SJSA1 (cell line): ENCODE results near the gene TRPM1. TPM values are rescaled to one million over a fixed set of nuclear protein-coding genes. Genes with fewer than 3 reads are reported as not detected.

Experiments used
- DNase-seq, 2 experiments: peaks; one replicate each; pipeline ENCODE4 v3.0.0-alpha.2; 2015 to 2020; ENCODE audit warnings: low spot score in 2 of 2, low read depth in 1 of 2
- H3K27ac ChIP-seq: fragments of 250-450 bp; sonication (Bioruptor Pico); 2 replicates; pipeline ENCODE4 v1.5.1; 2020; ENCODE audit warnings: mild to moderate bottlenecking, moderate library complexity
- H3K27me3 ChIP-seq: fragments of 250-450 bp; sonication (Bioruptor Pico); replicated peaks from 2 replicates; pipeline ENCODE4 v1.5.1; 2020; ENCODE audit warnings: mild to moderate bottlenecking, moderate library complexity
- H3K36me3 ChIP-seq: fragments of 250-450 bp; sonication (Bioruptor Pico); 2 replicates; pipeline ENCODE4 v1.5.1; 2020; ENCODE audit warnings: mild to moderate bottlenecking
- H3K4me1 ChIP-seq: fragments of 250-450 bp; sonication (Bioruptor Pico); replicated peaks from 2 replicates; pipeline ENCODE4 v1.6.1; 2021; ENCODE audit warnings: mild to moderate bottlenecking
- H3K4me3 ChIP-seq: fragments of 250-450 bp; sonication (Bioruptor Pico); 2 replicates; pipeline ENCODE4 v1.5.1; 2020; ENCODE audit warnings: mild to moderate bottlenecking
- H3K9me3 ChIP-seq: fragments of 250-450 bp; sonication (Bioruptor Pico); replicated peaks from 2 replicates; pipeline ENCODE4 v1.5.1; 2020; ENCODE audit warnings: mild to moderate bottlenecking
- total RNA-seq: library from RNA; depleted of rRNA; stranded (reverse); fragments of >200 nt; shearing (Covaris generic); gene quantifications from 2 replicates; pipeline ENCODE4 v1.2.3, GENCODE V29; 2014

TRPM1 gene
- total RNA-seq, 1 experiment from 2014 or later, result 0.08 TPM

DNA sequence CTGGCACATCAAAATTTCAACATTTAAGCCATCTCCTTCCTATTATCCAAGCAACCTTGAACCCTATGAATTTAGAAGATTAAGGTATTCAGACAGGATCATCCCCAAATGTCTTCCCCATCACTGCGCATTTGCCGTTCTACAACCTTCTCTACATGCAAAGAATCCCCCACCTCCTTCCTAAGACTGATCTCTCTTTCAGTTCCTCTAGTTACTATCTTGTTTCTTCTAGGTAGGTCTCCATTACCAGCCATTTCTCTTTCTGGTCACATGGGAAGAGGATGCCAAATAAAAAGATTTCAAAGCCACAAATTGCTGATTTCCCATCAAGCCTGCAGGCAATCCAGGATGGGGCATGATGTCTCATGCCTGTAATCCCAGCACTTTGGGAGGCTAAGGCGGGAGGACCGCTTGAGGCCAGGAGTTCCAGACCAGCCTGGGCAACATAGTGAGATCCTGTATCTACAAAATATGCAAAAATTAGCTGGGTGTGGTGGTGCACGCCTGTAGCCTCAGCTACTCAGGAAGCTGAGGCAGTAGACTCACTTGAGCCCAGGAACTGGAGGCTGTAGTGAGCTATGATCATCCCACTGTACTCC, 80.4 kb downstream of the TRPM1 start:
- H3K27ac ChIP-seq, result no peak overlapping the region
- H3K4me1 ChIP-seq, result peaks cover 23% of the 10 kb centered on the region
- DNase-seq, result no peak
- H3K4me3 ChIP-seq, result no peak overlapping the region
- H3K36me3 ChIP-seq, result no peaks in the 10 kb centered on the region
- no peaks in the 10 kb centered on the region for H3K27me3 ChIP-seq
- no peaks in the 10 kb centered on the region for H3K9me3 ChIP-seq

GRCh38 chr15:31020542-31020941, 81.0 kb downstream of the TRPM1 start:
- Histone ChIP-seq H3K4me3 (no peak overlapping the region), H3K36me3 (no peaks in the 10 kb centered on the region), H3K4me1 (peaks cover 23% of the 10 kb centered on the region), H3K27me3 (no peaks in the 10 kb centered on the region), H3K9me3 (no peaks in the 10 kb centered on the region), H3K27ac (no peak overlapping the region)
- no peak for DNase-seq

GRCh38 chr15:31019986-31020385, 81.5 kb downstream of the TRPM1 start:
- Histone ChIP-seq H3K4me1 (peaks cover 19% of the 10 kb centered on the region), H3K36me3 (no peaks in the 10 kb centered on the region), H3K27me3 (no peaks in the 10 kb centered on the region), H3K4me3 (no peak overlapping the region), H3K9me3 (no peaks in the 10 kb centered on the region), H3K27ac (no peak overlapping the region)
- DNase-seq, result no peak

GRCh38 chr15:31017311-31017710, 84.2 kb downstream of the TRPM1 start:
- no peaks in the 10 kb centered on the region for H3K27me3 ChIP-seq
- DNase-seq, result no peak
- H3K9me3 ChIP-seq, result no peaks in the 10 kb centered on the region
- H3K36me3 ChIP-seq, result no peaks in the 10 kb centered on the region
- no peaks in the 10 kb centered on the region for H3K4me1 ChIP-seq
- no peak overlapping the region for H3K4me3 ChIP-seq
- H3K27ac ChIP-seq, result no peak overlapping the region

DNA sequence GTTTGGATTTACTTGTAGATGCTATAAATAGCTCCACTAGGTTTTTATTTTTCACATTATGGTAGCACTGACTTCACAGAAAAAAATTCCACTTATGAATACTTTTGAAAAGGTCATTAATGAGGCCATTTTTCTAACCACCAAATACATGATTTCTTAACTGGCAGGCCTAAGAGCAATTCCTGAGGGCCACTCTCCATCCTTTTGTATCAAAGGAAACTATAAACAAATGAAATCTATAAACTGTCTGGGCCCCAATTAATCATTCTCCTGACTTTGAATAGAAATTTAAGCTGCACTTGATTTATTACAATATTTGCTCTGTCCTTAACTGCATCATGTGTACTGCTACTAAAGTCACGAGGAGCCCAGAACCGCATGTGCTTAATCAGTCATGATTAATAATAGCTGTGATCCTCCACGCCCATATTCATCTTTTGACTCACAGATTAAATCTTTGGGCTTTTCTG, 85.0 kb downstream of the TRPM1 start:
- DNase-seq, result no peak
- H3K9me3 ChIP-seq, result no peaks in the 10 kb centered on the region
- H3K4me1 ChIP-seq, result no peaks in the 10 kb centered on the region
- no peak overlapping the region for H3K27ac ChIP-seq
- no peak overlapping the region for H3K4me3 ChIP-seq
- no peaks in the 10 kb centered on the region for H3K27me3 ChIP-seq
- H3K36me3 ChIP-seq, result no peaks in the 10 kb centered on the region

DNA sequence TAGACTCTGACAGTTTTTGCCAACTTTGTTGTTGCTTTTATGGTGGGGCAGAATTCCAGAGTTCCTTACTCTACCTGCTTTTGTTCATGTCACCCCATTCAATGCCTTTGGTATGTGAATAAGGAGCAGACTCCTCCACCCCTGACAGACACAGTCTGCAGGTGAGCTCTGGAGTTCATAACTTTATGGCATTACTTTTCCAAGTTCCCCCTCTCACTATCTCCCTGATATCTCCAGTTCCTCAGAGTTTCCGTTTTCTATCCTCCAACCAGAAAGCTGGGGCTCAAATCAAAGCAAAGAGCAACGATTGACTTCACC, 87.0 kb downstream of the TRPM1 start:
- H3K9me3 ChIP-seq, result no peaks in the 10 kb centered on the region
- H3K36me3 ChIP-seq, result no peaks in the 10 kb centered on the region
- DNase-seq, result no peak
- no peak overlapping the region for H3K27ac ChIP-seq
- no peaks in the 10 kb centered on the region for H3K4me1 ChIP-seq
- H3K27me3 ChIP-seq, result no peaks in the 10 kb centered on the region
- H3K4me3 ChIP-seq, result no peak overlapping the region

GRCh38 chr15:31013863-31014607, 87.5 kb downstream of the TRPM1 start:
- Histone ChIP-seq H3K4me3 (no peak overlapping the region), H3K36me3 (no peaks in the 10 kb centered on the region), H3K27ac (no peak overlapping the region), H3K4me1 (no peaks in the 10 kb centered on the region), H3K9me3 (no peaks in the 10 kb centered on the region), H3K27me3 (no peaks in the 10 kb centered on the region)
- DNase-seq, result no peak

DNA sequence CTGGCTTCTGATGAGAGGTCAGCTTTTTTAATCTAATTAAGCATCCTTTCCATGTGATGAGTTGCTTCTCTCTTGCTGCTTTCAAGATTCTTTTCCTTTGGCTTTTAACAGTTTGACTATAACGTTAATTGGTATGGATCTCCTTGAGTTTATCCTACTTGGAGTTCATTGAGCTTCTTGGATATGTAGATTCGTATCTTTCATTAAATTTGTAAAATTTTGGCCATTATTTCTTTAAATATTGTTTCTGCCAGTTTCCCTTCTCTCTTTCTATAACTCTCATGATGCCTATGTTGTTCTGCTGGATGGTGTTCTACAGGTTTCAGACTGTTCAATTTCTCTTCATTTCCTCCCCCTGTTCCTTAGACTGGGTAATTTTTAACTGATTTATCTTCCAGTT, 89.1 kb downstream of the TRPM1 start:
- no peaks in the 10 kb centered on the region for H3K36me3 ChIP-seq
- H3K9me3 ChIP-seq, result no peaks in the 10 kb centered on the region
- H3K27me3 ChIP-seq, result no peaks in the 10 kb centered on the region
- H3K4me1 ChIP-seq, result no peaks in the 10 kb centered on the region
- no peak overlapping the region for H3K4me3 ChIP-seq
- DNase-seq, result no peak
- H3K27ac ChIP-seq, result no peak overlapping the region

- H3K9me3 ChIP-seq, result no peaks in the 10 kb centered on the region
- no peak overlapping the region for H3K4me3 ChIP-seq
- H3K27me3 ChIP-seq, result peaks cover 4% of the 10 kb centered on the region; the same call in 1 of the 2 replicates
- no peaks in the 10 kb centered on the region for H3K4me1 ChIP-seq
- H3K27ac ChIP-seq, result no peak overlapping the region
- H3K36me3 ChIP-seq, result no peaks in the 10 kb centered on the region
- DNase-seq, result no peak
Measured at GRCh38 chr15:31010036-31010435, 91.5 kb downstream of the TRPM1 start.

DNA sequence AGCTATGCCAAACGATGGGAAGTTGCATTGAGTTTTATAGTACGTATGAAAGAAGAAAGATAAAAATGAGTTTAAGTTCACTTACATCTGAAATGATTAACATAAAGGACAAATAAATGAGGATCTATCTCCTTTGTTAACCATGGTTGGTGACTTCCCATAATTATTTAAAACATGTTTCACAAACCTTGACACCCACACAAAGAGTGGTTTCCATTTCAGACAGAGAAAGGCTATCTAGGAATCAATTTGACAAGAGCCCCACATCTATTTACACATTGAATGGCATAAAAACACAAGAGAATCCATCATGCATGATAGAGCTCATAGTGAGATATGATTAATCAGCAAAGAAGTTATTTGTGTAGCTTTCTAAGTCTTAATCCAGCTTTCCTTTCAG, 95.9 kb downstream of the TRPM1 start:
- DNase-seq, result no peak
- Histone ChIP-seq H3K9me3 (no peaks in the 10 kb centered on the region), H3K27me3 (peaks cover 4% of the 10 kb centered on the region; the same call in 1 of the 2 replicates), H3K4me1 (no peaks in the 10 kb centered on the region), H3K27ac (no peak overlapping the region), H3K4me3 (no peak overlapping the region), H3K36me3 (no peaks in the 10 kb centered on the region)

- no peak overlapping the region for H3K27ac ChIP-seq
- DNase-seq, result peak in 1 of 2 experiments; percentile 10
- H3K27me3 ChIP-seq, result peaks cover 4% of the 10 kb centered on the region; the same call in 1 of the 2 replicates
- no peaks in the 10 kb centered on the region for H3K36me3 ChIP-seq
- H3K9me3 ChIP-seq, result no peaks in the 10 kb centered on the region
- no peaks in the 10 kb centered on the region for H3K4me1 ChIP-seq
- H3K4me3 ChIP-seq, result no peak overlapping the region
Measured at GRCh38 chr15:31004220-31004733, 97.2 kb downstream of the TRPM1 start.

DNA sequence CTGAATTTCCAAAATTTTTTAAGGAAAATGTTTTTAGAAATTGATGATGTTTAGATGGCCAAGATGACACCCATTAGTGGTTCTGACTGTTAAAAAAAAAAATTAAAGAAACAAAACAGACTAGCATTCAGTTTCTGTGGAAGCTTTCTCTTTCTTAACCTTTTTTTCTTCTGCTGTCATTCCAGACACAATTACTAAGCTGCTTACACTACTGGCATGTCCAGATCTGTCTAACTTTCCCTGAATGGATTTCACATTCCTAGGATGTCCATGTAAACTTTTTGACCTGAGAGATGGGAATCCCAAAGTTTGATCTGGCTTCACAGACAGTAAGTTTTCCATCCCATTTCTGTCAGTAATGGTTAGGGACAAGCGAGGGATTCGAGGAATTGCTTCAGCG, 99.8 kb downstream of the TRPM1 start:
- Histone ChIP-seq H3K27ac (no peak overlapping the region), H3K27me3 (no peaks in the 10 kb centered on the region), H3K4me1 (no peaks in the 10 kb centered on the region), H3K36me3 (no peaks in the 10 kb centered on the region), H3K9me3 (no peaks in the 10 kb centered on the region), H3K4me3 (no peak overlapping the region)
- DNase-seq, result no peak

DNA sequence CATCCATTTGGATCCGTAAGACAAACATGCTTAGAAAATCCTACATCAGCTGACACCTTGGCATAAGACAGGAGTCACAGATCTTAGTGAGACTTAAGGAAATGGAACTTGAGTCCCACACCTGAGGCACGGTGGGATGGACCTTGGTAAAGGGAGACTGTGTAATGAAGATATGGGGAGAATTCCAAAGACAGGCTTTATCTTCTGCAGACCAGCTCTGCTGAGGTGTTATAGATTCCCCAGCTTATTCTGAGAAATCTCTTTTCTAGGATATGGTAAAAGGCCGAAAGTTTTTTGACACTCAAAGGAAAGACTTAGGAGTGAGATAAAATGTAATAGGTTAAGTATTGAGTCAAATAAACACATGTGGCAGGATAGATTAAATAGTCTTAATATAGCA, 101.8 kb downstream of the TRPM1 start:
- Histone ChIP-seq H3K27me3 (no peaks in the 10 kb centered on the region), H3K4me1 (no peaks in the 10 kb centered on the region), H3K36me3 (no peaks in the 10 kb centered on the region), H3K27ac (no peak overlapping the region), H3K9me3 (no peaks in the 10 kb centered on the region), H3K4me3 (no peak overlapping the region)
- no peak for DNase-seq

DNA sequence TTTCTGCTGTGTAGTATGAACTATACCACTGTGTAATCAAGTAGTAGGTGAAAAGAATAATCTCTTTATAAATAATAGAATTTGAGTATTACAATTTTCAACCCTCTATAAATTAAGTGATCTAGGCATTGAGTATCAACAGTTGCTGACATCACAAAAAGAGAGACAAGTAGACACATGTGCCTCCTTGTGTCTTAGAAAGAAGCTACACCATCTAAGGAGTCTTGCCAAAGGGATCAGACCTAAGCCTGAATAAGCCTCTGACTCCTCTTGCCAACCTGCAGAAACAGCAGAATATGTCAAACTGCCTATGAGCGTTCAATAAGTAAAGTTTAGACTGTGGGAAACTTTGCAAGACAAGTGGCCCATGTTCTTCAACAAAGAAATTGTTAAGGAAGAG, 104.3 kb downstream of the TRPM1 start:
- no peak overlapping the region for H3K4me3 ChIP-seq
- no peaks in the 10 kb centered on the region; the same call in 1 of the 2 replicates for H3K4me1 ChIP-seq
- no peaks in the 10 kb centered on the region for H3K36me3 ChIP-seq
- H3K9me3 ChIP-seq, result no peaks in the 10 kb centered on the region
- H3K27me3 ChIP-seq, result no peaks in the 10 kb centered on the region
- no peak for DNase-seq
- H3K27ac ChIP-seq, result no peak overlapping the region
